ENCODE results near the gene ALOX5AP. TPM values are rescaled to one million over a fixed set of nuclear protein-coding genes. Genes with fewer than 3 reads are reported as not detected.

ALOX5AP gene
- total RNA-seq, 1 experiment from 2014 or later, result 1.5 TPM

DNA sequence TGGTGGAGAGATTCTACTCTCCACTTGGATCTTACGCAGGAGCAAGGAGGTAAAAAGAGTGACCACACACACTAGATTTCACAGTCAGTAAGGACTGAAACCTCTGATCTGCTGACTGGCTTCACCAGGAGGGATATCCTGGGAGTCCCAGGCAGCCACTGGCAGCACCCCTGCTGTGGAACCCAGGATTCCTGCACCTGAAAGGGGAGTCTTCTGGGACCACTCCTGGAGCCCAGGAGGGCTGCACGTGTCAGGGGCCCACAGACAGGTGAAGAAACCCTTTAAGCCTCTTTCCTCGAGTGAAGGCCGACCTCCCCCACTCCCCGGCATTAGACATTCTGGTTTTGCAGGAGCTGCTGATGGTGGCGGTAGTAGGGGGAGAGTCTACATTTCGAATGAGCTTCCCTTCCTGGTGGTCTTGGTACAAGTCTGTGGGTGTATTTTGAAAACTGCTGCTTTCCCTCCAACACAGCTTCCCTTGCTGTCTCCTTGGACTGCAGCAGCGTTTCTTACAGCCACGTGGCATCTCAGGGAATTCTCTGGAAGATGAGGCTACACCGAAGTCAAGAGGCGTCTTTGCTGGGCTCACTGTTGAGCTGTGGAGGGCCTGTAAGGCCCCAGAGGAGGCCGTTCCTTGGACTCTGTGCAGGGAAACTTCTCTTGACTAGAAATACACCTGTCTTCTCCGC is 62.6 kb downstream of the ALOX5AP start:
- Mint-ChIP-seq H3K27me3 (ENCODE audit: insufficient read depth, unreplicated experiment) (no peaks in the 10 kb centered on the region), H3K27ac (ENCODE audit: low read depth, unreplicated experiment) (no peak overlapping the region), H3K36me3 (ENCODE audit: insufficient read depth, unreplicated experiment) (no peaks in the 10 kb centered on the region), H3K9me3 (ENCODE audit: unreplicated experiment) (no peaks in the 10 kb centered on the region), H3K4me3 (ENCODE audit: unreplicated experiment) (no peak overlapping the region), H3K4me1 (ENCODE audit: insufficient read depth, unreplicated experiment) (peaks cover 21% of the 10 kb centered on the region)
- ChIA-PET CTCF (interaction anchor here (0.6 to 3.7 kb wide), 4 partner anchors 7 to 171 kb away, joined by 3 to 19 read pairs (median 4); no protein-coding TSS in a partner anchor), POLR2A (interaction anchor here (0.6 to 1.5 kb wide), 3 partner anchors 180 to 215 kb away, joined by 3 to 7 read pairs (median 6); partner anchors contain the start of gene USPL1)
- intact Hi-C loops (cut with micrococcal nuclease), result no loop called here
- BruUV-seq (replicated peaks), result no TSS peak
- TF ChIP-seq, protein P1, sequence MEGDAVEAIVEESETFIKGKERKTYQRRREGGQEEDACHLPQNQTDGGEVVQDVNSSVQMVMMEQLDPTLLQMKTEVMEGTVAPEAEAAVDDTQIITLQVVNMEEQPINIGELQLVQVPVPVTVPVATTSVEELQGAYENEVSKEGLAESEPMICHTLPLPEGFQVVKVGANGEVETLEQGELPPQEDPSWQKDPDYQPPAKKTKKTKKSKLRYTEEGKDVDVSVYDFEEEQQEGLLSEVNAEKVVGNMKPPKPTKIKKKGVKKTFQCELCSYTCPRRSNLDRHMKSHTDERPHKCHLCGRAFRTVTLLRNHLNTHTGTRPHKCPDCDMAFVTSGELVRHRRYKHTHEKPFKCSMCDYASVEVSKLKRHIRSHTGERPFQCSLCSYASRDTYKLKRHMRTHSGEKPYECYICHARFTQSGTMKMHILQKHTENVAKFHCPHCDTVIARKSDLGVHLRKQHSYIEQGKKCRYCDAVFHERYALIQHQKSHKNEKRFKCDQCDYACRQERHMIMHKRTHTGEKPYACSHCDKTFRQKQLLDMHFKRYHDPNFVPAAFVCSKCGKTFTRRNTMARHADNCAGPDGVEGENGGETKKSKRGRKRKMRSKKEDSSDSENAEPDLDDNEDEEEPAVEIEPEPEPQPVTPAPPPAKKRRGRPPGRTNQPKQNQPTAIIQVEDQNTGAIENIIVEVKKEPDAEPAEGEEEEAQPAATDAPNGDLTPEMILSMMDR (IDR thresholded peaks at IDR 0.05; ENCODE audit: unreplicated experiment), result no peak
- DNase-seq (ENCODE audit: unreplicated experiment), result no peak

DNA sequence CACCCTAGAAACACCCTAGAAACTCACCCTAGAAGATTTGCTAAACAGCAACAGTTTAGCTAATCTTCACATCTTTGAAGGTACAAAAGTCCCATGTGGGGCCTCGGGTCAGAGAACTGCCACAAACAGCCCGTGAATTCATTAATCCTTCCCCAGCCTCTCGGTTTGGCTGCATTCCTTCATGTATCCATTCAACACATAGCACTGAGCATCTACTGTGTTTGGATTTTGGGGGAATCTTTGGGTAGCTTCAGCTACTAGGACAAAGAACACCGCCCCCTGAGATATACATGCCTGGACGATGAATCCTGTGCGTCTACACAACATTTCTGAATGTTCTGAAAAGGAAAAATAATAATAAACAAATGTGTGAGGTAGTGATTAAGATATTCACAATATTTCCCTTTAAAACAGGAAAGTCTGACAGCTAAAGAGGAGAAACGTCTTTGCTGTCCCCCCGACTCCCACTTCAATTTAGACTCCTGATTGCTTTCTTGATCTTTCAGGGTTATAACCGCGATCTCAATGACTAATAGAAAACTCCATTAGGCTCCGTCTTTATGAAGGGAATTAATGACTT is 63.5 kb downstream of the ALOX5AP start:
- no peaks in the 10 kb centered on the region for H3K27me3 Mint-ChIP-seq (ENCODE audit: insufficient read depth, unreplicated experiment)
- POLR2A ChIA-PET, result interaction anchor here (0.6 to 1.5 kb wide), 4 partner anchors 181 to 216 kb away, joined by 3 to 7 read pairs (median 6); partner anchors contain the start of gene USPL1
- H3K4me1 Mint-ChIP-seq (ENCODE audit: insufficient read depth, unreplicated experiment), result peaks cover 21% of the 10 kb centered on the region
- H3K4me3 Mint-ChIP-seq (ENCODE audit: unreplicated experiment), result no peak overlapping the region
- no peaks in the 10 kb centered on the region for H3K36me3 Mint-ChIP-seq (ENCODE audit: insufficient read depth, unreplicated experiment)
- H3K9me3 Mint-ChIP-seq (ENCODE audit: unreplicated experiment), result no peaks in the 10 kb centered on the region
- TF ChIP-seq, protein P1 (IDR thresholded peaks at IDR 0.05; ENCODE audit: unreplicated experiment), result no peak
- BruUV-seq (replicated peaks), result no TSS peak
- CTCF ChIA-PET, result interaction anchor here (0.5 to 1.2 kb wide), 3 partner anchors 67 to 667 kb away, joined by 3 to 4 read pairs (median 3); no protein-coding TSS in a partner anchor
- no peak overlapping the region for H3K27ac Mint-ChIP-seq (ENCODE audit: low read depth, unreplicated experiment)
- intact Hi-C loops (cut with micrococcal nuclease), result no loop called here
- no peak for DNase-seq (ENCODE audit: unreplicated experiment)

DNA sequence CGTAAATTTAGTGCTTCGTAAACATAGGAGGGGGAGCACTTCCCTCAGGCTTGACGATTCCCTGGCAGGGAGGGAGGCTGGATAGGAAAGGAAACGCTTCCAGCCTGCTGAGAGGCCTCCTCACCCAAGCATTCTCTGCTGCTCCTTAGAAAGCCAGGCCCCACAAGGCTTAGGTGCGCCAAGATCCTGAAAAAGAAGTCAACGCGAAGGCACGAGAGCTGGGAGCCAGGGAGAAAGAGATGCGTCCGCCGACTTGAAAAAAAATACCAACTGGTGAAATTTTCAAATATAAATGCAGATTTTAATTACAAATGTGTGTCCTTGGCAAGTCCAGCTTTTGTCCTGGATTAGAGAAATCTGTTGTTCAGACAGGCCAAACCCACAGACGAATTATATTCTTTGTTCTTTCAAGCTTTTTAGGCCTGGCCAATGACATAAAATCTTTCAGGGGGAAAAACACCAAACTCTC is 64.0 kb downstream of the ALOX5AP start:
- intact Hi-C loops (cut with micrococcal nuclease), result no loop called here
- no TSS peak for BruUV-seq (replicated peaks)
- H3K36me3 Mint-ChIP-seq (ENCODE audit: insufficient read depth, unreplicated experiment), result no peaks in the 10 kb centered on the region
- no peak overlapping the region for H3K4me3 Mint-ChIP-seq (ENCODE audit: unreplicated experiment)
- TF ChIP-seq, protein P1 (IDR thresholded peaks at IDR 0.05; ENCODE audit: unreplicated experiment), result no peak
- ChIA-PET POLR2A (interaction anchor here (0.8 to 1.3 kb wide), 2 partner anchors 183 to 199 kb away, joined by 6 read pairs; no protein-coding TSS in a partner anchor), CTCF (interaction anchor here (0.8 to 1.2 kb wide), 2 partner anchors 66 to 101 kb away, joined by 3 to 4 read pairs; no protein-coding TSS in a partner anchor)
- H3K27ac Mint-ChIP-seq (ENCODE audit: low read depth, unreplicated experiment), result no peak overlapping the region
- no peaks in the 10 kb centered on the region for H3K27me3 Mint-ChIP-seq (ENCODE audit: insufficient read depth, unreplicated experiment)
- peaks cover 21% of the 10 kb centered on the region for H3K4me1 Mint-ChIP-seq (ENCODE audit: insufficient read depth, unreplicated experiment)
- H3K9me3 Mint-ChIP-seq (ENCODE audit: unreplicated experiment), result no peaks in the 10 kb centered on the region
- DNase-seq (ENCODE audit: unreplicated experiment), result no peak

DNA sequence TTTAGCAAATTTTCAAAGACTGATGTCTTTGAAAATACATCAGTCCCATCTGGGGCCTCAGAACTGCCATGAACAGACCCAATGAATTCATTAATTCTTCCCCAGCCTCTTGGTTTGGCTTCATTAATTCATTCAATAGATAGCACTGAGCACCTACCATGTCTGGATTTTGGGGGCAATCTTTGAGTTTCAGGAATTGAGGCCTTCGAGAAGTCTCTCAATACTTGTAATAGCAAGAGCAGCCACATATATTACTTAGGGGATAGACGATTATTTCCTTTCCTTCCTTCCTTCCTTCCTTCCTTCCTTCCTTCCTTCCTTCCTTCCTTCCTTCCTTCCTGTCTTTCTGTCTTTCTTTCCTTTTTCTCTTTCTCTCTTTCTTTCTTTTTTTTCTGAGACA is 64.8 kb downstream of the ALOX5AP start:
- Mint-ChIP-seq H3K4me1 (ENCODE audit: insufficient read depth, unreplicated experiment) (peaks cover 21% of the 10 kb centered on the region), H3K4me3 (ENCODE audit: unreplicated experiment) (no peak overlapping the region), H3K27me3 (ENCODE audit: insufficient read depth, unreplicated experiment) (no peaks in the 10 kb centered on the region), H3K9me3 (ENCODE audit: unreplicated experiment) (no peaks in the 10 kb centered on the region), H3K36me3 (ENCODE audit: insufficient read depth, unreplicated experiment) (no peaks in the 10 kb centered on the region), H3K27ac (ENCODE audit: low read depth, unreplicated experiment) (no peak overlapping the region)
- DNase-seq (ENCODE audit: unreplicated experiment), result no peak
- intact Hi-C loops (cut with micrococcal nuclease), result loop anchor here (5.0 kb wide), 1 partner anchor 393 kb away; no protein-coding TSS in a partner anchor
- ChIA-PET CTCF (no interaction called here), POLR2A (no interaction called here)
- no TSS peak for BruUV-seq (replicated peaks)
- TF ChIP-seq, protein P1 (IDR thresholded peaks at IDR 0.05; ENCODE audit: unreplicated experiment), result no peak

All from MCF 10A (cell line).